GM06990 (cell line): ENCODE data around the gene MYCN.

Experiments
- DNase-seq: peaks from one replicate; pipeline ENCODE4 v3.0.0-alpha.2; 2011; ENCODE audit not compliant: insufficient read length; ENCODE audit errors: extremely low read depth
- H3K27me3 ChIP-seq: replicated peaks from 2 replicates; pipeline ENCODE4 v1.6.0; 2011; ENCODE audit warnings: low read length; ENCODE audit not compliant: control insufficient read depth, insufficient read depth
- H3K36me3 ChIP-seq: 2 replicates; pipeline ENCODE4 v1.5.1; 2011; ENCODE audit warnings: low read length; ENCODE audit not compliant: control insufficient read depth, insufficient read depth
- H3K4me3 ChIP-seq: replicated peaks from 2 replicates; pipeline ENCODE4 v1.5.1; 2011; ENCODE audit warnings: low read depth, mild to moderate bottlenecking, control low read depth, low read length
- TF ChIP-seq, protein P1 (sequence below): IDR thresholded peaks from 2 replicates; pipeline ENCODE4 v1.5.1; 2011; ENCODE audit warnings: low read length, control low read depth, mild to moderate bottlenecking, inconsistent platforms; ENCODE audit not compliant: insufficient read depth, poor library complexity, severe bottlenecking

MYCN gene

DNA sequence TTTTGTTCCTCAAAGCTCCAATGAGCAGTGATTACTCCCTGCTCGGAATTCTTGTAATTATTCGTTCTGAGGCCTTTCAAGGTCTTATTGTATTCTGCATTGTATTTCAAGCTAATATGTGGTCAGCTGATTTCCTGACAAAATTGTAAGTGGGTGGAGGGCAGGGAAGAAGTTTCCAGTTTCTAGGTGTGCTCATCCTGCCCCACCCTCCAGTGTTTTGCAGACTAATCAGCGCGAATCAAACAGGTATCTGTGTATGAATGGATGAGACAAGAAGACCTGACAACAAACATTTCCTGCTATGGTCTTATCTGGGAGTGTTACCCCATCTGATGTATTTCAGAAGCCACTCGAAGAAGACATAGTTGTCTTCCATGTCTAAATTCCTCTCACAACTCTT lies 35.3 kb downstream of the MYCN start:
- TF ChIP-seq, protein P1, sequence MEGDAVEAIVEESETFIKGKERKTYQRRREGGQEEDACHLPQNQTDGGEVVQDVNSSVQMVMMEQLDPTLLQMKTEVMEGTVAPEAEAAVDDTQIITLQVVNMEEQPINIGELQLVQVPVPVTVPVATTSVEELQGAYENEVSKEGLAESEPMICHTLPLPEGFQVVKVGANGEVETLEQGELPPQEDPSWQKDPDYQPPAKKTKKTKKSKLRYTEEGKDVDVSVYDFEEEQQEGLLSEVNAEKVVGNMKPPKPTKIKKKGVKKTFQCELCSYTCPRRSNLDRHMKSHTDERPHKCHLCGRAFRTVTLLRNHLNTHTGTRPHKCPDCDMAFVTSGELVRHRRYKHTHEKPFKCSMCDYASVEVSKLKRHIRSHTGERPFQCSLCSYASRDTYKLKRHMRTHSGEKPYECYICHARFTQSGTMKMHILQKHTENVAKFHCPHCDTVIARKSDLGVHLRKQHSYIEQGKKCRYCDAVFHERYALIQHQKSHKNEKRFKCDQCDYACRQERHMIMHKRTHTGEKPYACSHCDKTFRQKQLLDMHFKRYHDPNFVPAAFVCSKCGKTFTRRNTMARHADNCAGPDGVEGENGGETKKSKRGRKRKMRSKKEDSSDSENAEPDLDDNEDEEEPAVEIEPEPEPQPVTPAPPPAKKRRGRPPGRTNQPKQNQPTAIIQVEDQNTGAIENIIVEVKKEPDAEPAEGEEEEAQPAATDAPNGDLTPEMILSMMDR, result no peak
- no peak overlapping the region for H3K4me3 ChIP-seq

DNA sequence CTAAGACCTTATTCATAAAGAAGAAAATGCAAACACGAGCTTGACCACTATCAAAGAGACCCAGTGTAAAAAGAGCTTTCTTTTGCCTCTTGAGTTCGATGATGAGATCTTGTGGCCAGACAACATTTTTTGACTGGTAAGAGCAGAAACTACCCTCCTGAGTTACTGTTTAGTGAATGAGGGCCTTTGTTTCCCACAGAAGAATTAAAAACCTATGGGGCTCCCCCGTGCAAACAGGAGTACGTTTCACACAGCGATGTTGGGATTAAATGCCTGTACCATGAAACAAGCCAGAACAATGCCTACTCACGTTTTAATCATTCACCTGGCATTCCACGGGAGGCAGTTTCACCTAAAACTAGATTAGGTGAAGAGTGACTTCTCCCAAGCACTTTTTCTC lies 36.0 kb downstream of the MYCN start:
- Histone ChIP-seq H3K4me3 (no peak overlapping the region), H3K36me3 (no peaks in the 10 kb centered on the region), H3K27me3 (no peaks in the 10 kb centered on the region)
- no peak for DNase-seq
- TF ChIP-seq, protein P1, result no peak

More for the DNA sequence above, 35.3 kb downstream of the MYCN start:
- H3K36me3 ChIP-seq, result no peaks in the 10 kb centered on the region
- no peaks in the 10 kb centered on the region for H3K27me3 ChIP-seq
- DNase-seq, result no peak

DNA sequence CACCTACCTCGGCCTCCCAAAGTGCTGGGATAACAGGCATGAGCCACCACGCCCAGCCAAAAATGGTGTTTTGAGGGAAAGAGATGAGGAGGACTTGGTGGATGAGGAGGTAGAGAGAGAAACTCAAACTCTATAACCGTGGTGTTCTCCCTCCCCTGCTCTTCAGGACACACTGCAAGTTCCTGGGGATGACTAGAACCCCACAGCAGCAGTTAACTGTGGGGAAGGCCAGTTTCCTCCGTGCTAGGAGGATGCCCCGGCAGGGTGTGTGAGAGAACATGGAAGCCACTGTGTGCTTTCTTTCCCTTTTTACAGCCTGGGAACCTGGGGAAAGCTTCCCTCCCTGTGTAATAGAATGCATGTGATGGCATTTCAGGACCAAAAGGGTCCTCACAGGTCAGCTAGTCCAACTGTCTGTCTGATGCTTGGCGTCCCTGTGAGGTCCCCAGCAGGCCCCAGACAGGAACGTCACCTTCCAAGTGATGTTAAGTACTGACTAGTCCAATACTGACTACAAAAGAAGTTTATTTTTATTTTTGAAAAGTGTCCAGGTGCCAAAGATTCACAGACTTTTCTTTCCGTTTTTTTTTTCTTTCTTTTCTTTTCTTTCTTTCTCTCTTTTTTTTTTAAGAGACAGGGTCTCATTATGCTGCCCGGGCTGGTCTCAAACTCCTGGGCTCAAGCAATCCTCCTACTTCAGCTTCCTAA lies 38.9 kb downstream of the MYCN start:
- no peak for DNase-seq
- Histone ChIP-seq H3K36me3 (no peaks in the 10 kb centered on the region), H3K4me3 (no peak overlapping the region), H3K27me3 (no peaks in the 10 kb centered on the region)
- TF ChIP-seq, protein P1, result no peak

DNA sequence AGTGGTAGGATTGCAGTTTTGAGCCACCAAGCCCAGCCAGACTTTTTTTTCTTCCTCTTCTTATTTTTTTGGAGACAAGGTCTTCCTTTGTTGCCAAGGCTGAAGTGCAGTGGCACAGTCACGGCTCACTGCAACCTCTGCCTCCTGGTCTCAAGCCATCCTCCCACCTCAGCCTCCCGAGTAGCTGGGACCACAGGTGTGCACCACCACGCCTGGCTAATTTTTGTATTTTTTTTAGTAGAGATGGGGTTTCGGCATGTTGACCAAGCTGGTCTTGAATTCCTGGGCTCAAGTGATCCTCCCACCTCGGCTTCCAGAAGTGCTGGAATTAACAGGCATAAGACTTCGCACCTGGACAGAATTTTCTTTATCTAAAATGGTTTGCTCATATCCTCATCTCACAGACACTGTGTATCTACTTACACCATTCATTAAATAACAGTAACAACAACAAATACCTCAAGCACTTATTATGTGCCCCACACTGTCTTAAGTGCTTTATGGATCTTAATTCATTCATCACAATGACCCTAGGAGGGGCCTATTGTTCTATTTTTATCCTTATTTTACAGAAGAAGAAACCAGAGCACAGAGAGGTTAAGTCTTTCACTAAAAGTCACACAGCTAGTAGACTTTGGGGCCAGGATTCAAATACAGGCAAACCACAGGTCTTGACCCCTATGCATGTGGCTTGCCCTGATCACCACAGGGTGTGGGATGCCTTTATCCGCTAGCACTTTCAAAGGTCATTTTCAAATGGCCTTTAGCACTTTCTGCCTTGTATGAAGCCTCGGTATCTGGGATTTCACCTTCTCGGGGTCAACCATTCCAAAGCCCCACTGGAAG lies 39.6 kb downstream of the MYCN start:
- Histone ChIP-seq H3K36me3 (no peaks in the 10 kb centered on the region), H3K4me3 (no peak overlapping the region), H3K27me3 (no peaks in the 10 kb centered on the region)
- TF ChIP-seq, protein P1, result no peak
- no peak for DNase-seq

DNA sequence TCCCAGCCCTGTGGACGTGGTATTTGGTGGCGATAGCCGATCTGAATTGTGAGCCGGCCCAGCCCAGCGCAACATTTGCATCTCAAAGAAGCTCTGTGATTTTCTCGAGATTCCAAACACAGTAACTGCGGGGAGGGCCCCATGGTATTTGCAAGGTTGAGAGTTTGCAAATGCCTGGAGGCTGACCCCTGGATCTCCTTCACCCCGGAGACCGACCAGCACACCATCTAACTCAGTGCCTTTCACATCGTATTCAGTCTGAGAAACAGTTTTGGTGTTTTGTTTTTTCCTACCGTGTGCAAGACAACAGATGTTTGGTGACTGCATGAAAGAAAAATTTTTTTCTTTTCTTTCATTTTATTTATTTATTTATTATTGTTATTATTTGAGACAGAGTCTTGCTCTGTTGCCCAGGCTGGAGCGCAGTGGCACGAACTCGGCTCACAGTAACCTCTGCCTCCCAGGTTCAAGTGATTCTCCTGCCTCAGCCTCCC lies 40.3 kb downstream of the MYCN start:
- Histone ChIP-seq H3K36me3 (no peaks in the 10 kb centered on the region), H3K4me3 (no peak overlapping the region), H3K27me3 (no peaks in the 10 kb centered on the region)
- DNase-seq, result no peak
- TF ChIP-seq, protein P1, result no peak
